AG20443 (cell line): ENCODE data around the gene OBP2B.
A peak's percentile ranks its signal among the peaks of the same experiment; 100 is the strongest.
"Not testable (repeated sequence)": the region's sequence is repeated elsewhere in the genome, so short reads cannot be mapped to it uniquely, and the experiment has no call there.

Experiments
- DNase-seq: peaks from one replicate; pipeline ENCODE4 v3.0.0; 2012; ENCODE audit warnings: low spot score, mixed read lengths

The OBP2B gene

GRCh38 chr9:133221177-133221809, 12.2 kb upstream of the OBP2B start:
- no peak for DNase-seq

- DNase-seq: not testable (repeated sequence)
These were observed 9.3 kb upstream of the OBP2B start for GRCh38 chr9:133218049-133218975.

GRCh38 chr9:133217333-133217988, 8.4 kb upstream of the OBP2B start:
- not testable (repeated sequence) for DNase-seq

GRCh38 chr9:133214276-133214675, 5.2 kb upstream of the OBP2B start:
- DNase-seq: not testable (repeated sequence)

- DNase-seq: peak; percentile 3
These were observed 1.6 kb upstream of the OBP2B start for GRCh38 chr9:133210609-133211008.

GRCh38 chr9:133210202-133210532, 1.1 kb upstream of the OBP2B start:
- no peak for DNase-seq

GRCh38 chr9:133209327-133210201, 514 bp upstream of the OBP2B start:
- peak; percentile 3 for DNase-seq

- DNase-seq: not testable (repeated sequence)
These were observed 725 bp downstream of the OBP2B start for GRCh38 chr9:133208171-133208879.

GRCh38 chr9:133207540-133208170, 1.4 kb downstream of the OBP2B start:
- no peak for DNase-seq

- DNase-seq: peak; percentile 7
These were observed 2.0 kb downstream of the OBP2B start for GRCh38 chr9:133207021-133207531.

GRCh38 chr9:133205996-133206931, 2.8 kb downstream of the OBP2B start:
- DNase-seq: peak; percentile 9

- not testable (repeated sequence) for DNase-seq
These were observed 3.6 kb downstream of the OBP2B start for GRCh38 chr9:133205481-133205887.

GRCh38 chr9:133204993-133205336, 4.1 kb downstream of the OBP2B start:
- no peak for DNase-seq

- no peak for DNase-seq
These were observed 4.6 kb downstream of the OBP2B start for GRCh38 chr9:133204335-133204992.

- no peak for DNase-seq
These were observed 5.5 kb downstream of the OBP2B start for GRCh38 chr9:133203506-133204075.

- DNase-seq: no peak
These were observed 6.2 kb downstream of the OBP2B start for GRCh38 chr9:133202688-133203453.

GRCh38 chr9:133202145-133202513, 6.9 kb downstream of the OBP2B start:
- no peak for DNase-seq
